Natural killer cell (primary cell): Measurements from ENCODE around the gene HEATR3. TPM values are rescaled to one million over a fixed set of nuclear protein-coding genes. Genes with fewer than 3 reads are reported as not detected.

Experiments used
- ATAC-seq, 3 donors: fragments of 150-1000 bp in 2 of 3; fragments of 200-7000 bp in 1 of 3; cut with Tn5 transposase; 1 replicate in 1 of 3; 2 replicates in 2 of 3; pipeline ENCODE4 v1.10.0; 2021; ENCODE audit warnings: mild to moderate bottlenecking in 2 of 3, moderate library complexity in 2 of 3
- DNase-seq, 2 donors: peaks; one replicate each; pipeline versions ENCODE4 v3.0.0 to v3.0.0-alpha.2; 2013 to 2021; ENCODE audit warnings: mixed read lengths in 1 of 2
- H3K27ac ChIP-seq: one replicate; pipeline ENCODE4 v1.5.1; 2013; ENCODE audit warnings: mild to moderate bottlenecking, low read length
- H3K27me3 ChIP-seq: one replicate; pipeline ENCODE4 v1.6.1; 2013; ENCODE audit warnings: low read length; ENCODE audit not compliant: control insufficient read depth, insufficient read depth
- H3K36me3 ChIP-seq: one replicate; pipeline ENCODE4 v1.6.1; 2013; ENCODE audit warnings: low read length; ENCODE audit not compliant: control insufficient read depth, insufficient read depth
- H3K4me1 ChIP-seq: one replicate; pipeline ENCODE4 v1.6.1; 2013; ENCODE audit warnings: low read length; ENCODE audit not compliant: control insufficient read depth, insufficient read depth
- H3K4me3 ChIP-seq: one replicate; pipeline ENCODE4 v1.5.1; 2013; ENCODE audit warnings: low read length
- H3K9me3 ChIP-seq: one replicate; pipeline ENCODE4 v1.6.1; 2013; ENCODE audit warnings: low read length; ENCODE audit not compliant: control insufficient read depth, insufficient read depth
- H3K27ac Mint-ChIP-seq, 2 donors: one replicate each; pipeline ENCODE4 v1.8.0; 2022; ENCODE audit warnings: mild to moderate bottlenecking in 2 of 2, mixed read lengths in 2 of 2, moderate library complexity in 1 of 2
- H3K27me3 Mint-ChIP-seq, 2 donors: one replicate each; pipeline ENCODE4 v1.8.0; 2022; ENCODE audit warnings: low read depth in 2 of 2, mixed read lengths in 2 of 2
- H3K36me3 Mint-ChIP-seq: one replicate; pipeline ENCODE4 v1.8.0; 2022; ENCODE audit warnings: mixed read lengths
- H3K4me1 Mint-ChIP-seq, 2 donors: one replicate each; pipeline ENCODE4 v1.8.0; 2022; ENCODE audit warnings: mixed read lengths in 2 of 2
- H3K4me3 Mint-ChIP-seq: one replicate; pipeline ENCODE4 v1.8.0; 2022; ENCODE audit warnings: mild to moderate bottlenecking, moderate library complexity, mixed read lengths
- H3K9me3 Mint-ChIP-seq, 2 donors: one replicate each; pipeline ENCODE4 v1.8.0; 2022; ENCODE audit warnings: mixed read lengths in 2 of 2
- CTCF ChIP-seq: fragments of 200-600 bp; IDR thresholded peaks from one replicate; pipeline ENCODE4 v1.8.0; 2022; ENCODE audit warnings: antibody characterized with exemption
- WGBS: methylation state at CpG from one replicate; pipeline ENCODE4 v1.1.7; 2013; ENCODE audit warnings: missing lambda C conversion rate; ENCODE audit not compliant: insufficient coverage; 5-methylcytosine and 5-hydroxymethylcytosine counted together
- intact Hi-C: fragments of 100-400 bp; cut with micrococcal nuclease; formaldehyde crosslinking; loops from one replicate; pipeline ENCODE4 v1.14.2; 2022
- total RNA-seq, 4 donors: library from RNA; stranded (reverse); fragments of 120-200 nt in 1 of 4; gene quantifications; one replicate each; pipeline versions ENCODE4 v1.2.3 to v1.2.4, GENCODE V29; 2013 to 2022

HEATR3 gene
- total RNA-seq, 3 donors from 2014 or later (not counting 1 experiment from before 2014, with no cell fraction given), result 14.6 to 25.0 (median 21.4) TPM

GRCh38 chr16:50102051-50102746 is 36.4 kb downstream of the HEATR3 start:
- no peaks in the 10 kb centered on the region for H3K9me3 ChIP-seq
- Mint-ChIP-seq H3K27me3 (no peaks in the 10 kb centered on the region), H3K4me3 (no peak overlapping the region), H3K36me3 (peaks cover 24% of the 10 kb centered on the region), H3K27ac (no peak overlapping the region), H3K4me1 (no peaks in the 10 kb centered on the region), H3K9me3 (no peaks in the 10 kb centered on the region)
- H3K27me3 ChIP-seq, result no peaks in the 10 kb centered on the region
- no peak for DNase-seq
- H3K4me1 ChIP-seq, result no peaks in the 10 kb centered on the region
- H3K4me3 ChIP-seq, result no peak overlapping the region
- intact Hi-C loops, result no loop called here
- TF ChIP-seq CTCF, result no peak
- 98% methylated on average over 5 of the region's 6 CpGs for WGBS
- H3K27ac ChIP-seq, result no peak overlapping the region
- H3K36me3 ChIP-seq, result peaks cover 59% of the 10 kb centered on the region
- ATAC-seq, result no peak

- Histone ChIP-seq H3K4me1 (no peaks in the 10 kb centered on the region), H3K36me3 (peaks cover 62% of the 10 kb centered on the region), H3K9me3 (no peaks in the 10 kb centered on the region), H3K27me3 (no peaks in the 10 kb centered on the region), H3K27ac (no peak overlapping the region), H3K4me3 (no peak overlapping the region)
- ATAC-seq, result no peak
- Mint-ChIP-seq H3K27me3 (no peaks in the 10 kb centered on the region), H3K9me3 (no peaks in the 10 kb centered on the region), H3K36me3 (peaks cover 24% of the 10 kb centered on the region), H3K4me3 (no peak overlapping the region), H3K4me1 (no peaks in the 10 kb centered on the region), H3K27ac (no peak overlapping the region)
- intact Hi-C loops, result no loop called here
- TF ChIP-seq CTCF, result no peak
- 98% methylated on average over 5 of the region's 5 CpGs for WGBS
- no peak for DNase-seq
Observed at GRCh38 chr16:50103764-50104163, 38.0 kb downstream of the HEATR3 start.

GRCh38 chr16:50114357-50115129 is 48.8 kb downstream of the HEATR3 start:
- Histone ChIP-seq H3K36me3 (no peaks in the 10 kb centered on the region), H3K4me3 (no peak overlapping the region), H3K9me3 (no peaks in the 10 kb centered on the region), H3K27ac (no peak overlapping the region), H3K4me1 (no peaks in the 10 kb centered on the region), H3K27me3 (no peaks in the 10 kb centered on the region)
- Mint-ChIP-seq H3K36me3 (no peaks in the 10 kb centered on the region), H3K27ac (no peak overlapping the region), H3K27me3 (no peaks in the 10 kb centered on the region), H3K9me3 (no peaks in the 10 kb centered on the region), H3K4me3 (no peak overlapping the region), H3K4me1 (no peaks in the 10 kb centered on the region)
- intact Hi-C loops, result no loop called here
- TF ChIP-seq CTCF, result no peak
- ATAC-seq, result no peak
- no peak for DNase-seq
- 92% methylated on average over 6 of the region's 8 CpGs for WGBS
